ENCODE data around the gene GALNT9. TPM values are rescaled to one million over a fixed set of nuclear protein-coding genes. Genes with fewer than 3 reads are reported as not detected.

The GALNT9 gene
- total RNA-seq, 1 donor from 2014 or later, result not detected

- intact Hi-C loops (cut with micrococcal nuclease), result no loop called here
- H3K9me3 ChIP-seq (replicated peaks), result no peaks in the 10 kb centered on the region
- H3K36me3 ChIP-seq, result no peaks in the 10 kb centered on the region
- H3K4me1 ChIP-seq, result no peaks in the 10 kb centered on the region
- TF ChIP-seq CTCF (IDR thresholded peaks at IDR 0.05; ENCODE audit: borderline replicate concordance), result no peak
- no peak for DNase-seq
- no peak overlapping the region for H3K27ac ChIP-seq (replicated peaks)
- no peak overlapping the region for H3K4me3 ChIP-seq
- peaks cover 100% of the 10 kb centered on the region for H3K27me3 ChIP-seq (ENCODE audit: low read depth)
These were observed 51.4 kb downstream of the GALNT9 start for GRCh38 chr12:132277949-132278348.

GRCh38 chr12:132277374-132277941, 51.9 kb downstream of the GALNT9 start:
- H3K27me3 ChIP-seq (ENCODE audit: low read depth), result peaks cover 100% of the 10 kb centered on the region
- DNase-seq, result no peak

GRCh38 chr12:132276827-132277373, 52.5 kb downstream of the GALNT9 start:
- H3K36me3 ChIP-seq, result no peaks in the 10 kb centered on the region
- no peaks in the 10 kb centered on the region for H3K4me1 ChIP-seq
- DNase-seq, result no peak
- intact Hi-C loops (cut with micrococcal nuclease), result no loop called here
- TF ChIP-seq CTCF (IDR thresholded peaks at IDR 0.05; ENCODE audit: borderline replicate concordance), result no peak
- H3K27me3 ChIP-seq (ENCODE audit: low read depth), result peaks cover 100% of the 10 kb centered on the region
- no peak overlapping the region for H3K4me3 ChIP-seq
- H3K9me3 ChIP-seq (replicated peaks), result no peaks in the 10 kb centered on the region
- H3K27ac ChIP-seq (replicated peaks), result no peak overlapping the region

More at GRCh38 chr12:132277374-132277941, 51.9 kb downstream of the GALNT9 start:
- no peaks in the 10 kb centered on the region for H3K36me3 ChIP-seq
- H3K4me3 ChIP-seq, result no peak overlapping the region
- no peaks in the 10 kb centered on the region for H3K4me1 ChIP-seq
- no peak overlapping the region for H3K27ac ChIP-seq (replicated peaks)
- TF ChIP-seq CTCF (IDR thresholded peaks at IDR 0.05; ENCODE audit: borderline replicate concordance), result no peak
- no peaks in the 10 kb centered on the region for H3K9me3 ChIP-seq (replicated peaks)
- intact Hi-C loops (cut with micrococcal nuclease), result no loop called here

- H3K36me3 ChIP-seq, result no peaks in the 10 kb centered on the region
- no peaks in the 10 kb centered on the region for H3K9me3 ChIP-seq (replicated peaks)
- no peaks in the 10 kb centered on the region for H3K4me1 ChIP-seq
- no peak overlapping the region for H3K4me3 ChIP-seq
- no peak for DNase-seq
- no peak for TF ChIP-seq CTCF (IDR thresholded peaks at IDR 0.05; ENCODE audit: borderline replicate concordance)
- peaks cover 100% of the 10 kb centered on the region for H3K27me3 ChIP-seq (ENCODE audit: low read depth)
- intact Hi-C loops (cut with micrococcal nuclease), result no loop called here
- H3K27ac ChIP-seq (replicated peaks), result no peak overlapping the region
These were observed 53.1 kb downstream of the GALNT9 start for GRCh38 chr12:132276066-132276826.

- no peak for DNase-seq
- intact Hi-C loops (cut with micrococcal nuclease), result no loop called here
- H3K36me3 ChIP-seq, result no peaks in the 10 kb centered on the region
- H3K9me3 ChIP-seq (replicated peaks), result no peaks in the 10 kb centered on the region
- peaks cover 100% of the 10 kb centered on the region for H3K27me3 ChIP-seq (ENCODE audit: low read depth)
- no peak overlapping the region for H3K27ac ChIP-seq (replicated peaks)
- no peaks in the 10 kb centered on the region for H3K4me1 ChIP-seq
- TF ChIP-seq CTCF (IDR thresholded peaks at IDR 0.05; ENCODE audit: borderline replicate concordance), result no peak
- no peak overlapping the region for H3K4me3 ChIP-seq
These were observed 53.8 kb downstream of the GALNT9 start for GRCh38 chr12:132275631-132276030.

Data from left ventricle myocardium inferior (tissue), 1 donor.